ENCODE results near the gene ZRANB1. TPM values are rescaled to one million over a fixed set of nuclear protein-coding genes. Genes with fewer than 3 reads are reported as not detected.

Gene ZRANB1
- total RNA-seq, 4 donors from 2014 or later, result 10.7 to 18.8 (median 15.5) TPM

GRCh38 chr10:125002423-125003145 lies 60.7 kb downstream of the ZRANB1 start:
- Histone ChIP-seq H3K27me3 (no peaks in the 10 kb centered on the region), H3K4me3 (no peak overlapping the region), H3K36me3 (peaks cover 0 to 78% (median 0%) of the 10 kb centered on the region in 3 donors), H3K27ac (no peak overlapping the region), H3K4me1 (peaks cover 0 to 29% (median 0%) of the 10 kb centered on the region in 4 donors), H3K9me3 (no peaks in the 10 kb centered on the region)
- DNase-seq, result peak in 1 of 3 donors; percentile 38
- TF ChIP-seq CTCF (IDR thresholded peaks at IDR 0.05), result no peak
- no peak for TF ChIP-seq POLR2A (IDR thresholded peaks at IDR 0.05)

- H3K36me3 ChIP-seq, result peaks cover 0 to 70% (median 0%) of the 10 kb centered on the region in 3 donors
- H3K9me3 ChIP-seq, result no peaks in the 10 kb centered on the region
- no peak overlapping the region for H3K27ac ChIP-seq
- peaks cover 0 to 34% (median 0%) of the 10 kb centered on the region in 4 donors for H3K4me1 ChIP-seq
- DNase-seq, result peak in 1 of 3 donors; percentile 34
- H3K27me3 ChIP-seq, result no peaks in the 10 kb centered on the region
- TF ChIP-seq CTCF (IDR thresholded peaks at IDR 0.05), result no peak
- TF ChIP-seq POLR2A (IDR thresholded peaks at IDR 0.05), result no peak
- H3K4me3 ChIP-seq, result no peak overlapping the region
These were observed 61.4 kb downstream of the ZRANB1 start for GRCh38 chr10:125003146-125003900.

GRCh38 chr10:125003901-125004467 lies 62.1 kb downstream of the ZRANB1 start:
- Histone ChIP-seq H3K4me3 (no peak overlapping the region), H3K36me3 (peaks cover 0 to 66% (median 0%) of the 10 kb centered on the region in 3 donors), H3K27ac (no peak overlapping the region), H3K27me3 (no peaks in the 10 kb centered on the region), H3K9me3 (no peaks in the 10 kb centered on the region), H3K4me1 (peaks cover 0 to 40% (median 0%) of the 10 kb centered on the region in 4 donors)
- TF ChIP-seq CTCF (IDR thresholded peaks at IDR 0.05), result no peak
- no peak for TF ChIP-seq POLR2A (IDR thresholded peaks at IDR 0.05)
- DNase-seq, result peak in 1 of 3 donors; percentile 18

- H3K27me3 ChIP-seq, result no peaks in the 10 kb centered on the region
- peak in 1 of 3 donors; percentile 37 for DNase-seq
- H3K9me3 ChIP-seq, result no peaks in the 10 kb centered on the region
- H3K4me1 ChIP-seq, result peaks cover 0 to 40% (median 0%) of the 10 kb centered on the region in 4 donors
- no peak for TF ChIP-seq CTCF (IDR thresholded peaks at IDR 0.05)
- no peak for TF ChIP-seq POLR2A (IDR thresholded peaks at IDR 0.05)
- no peak overlapping the region for H3K4me3 ChIP-seq
- H3K36me3 ChIP-seq, result peaks cover 0 to 59% (median 0%) of the 10 kb centered on the region in 3 donors
- H3K27ac ChIP-seq, result no peak overlapping the region
These were observed 62.8 kb downstream of the ZRANB1 start for GRCh38 chr10:125004571-125005311.
